ENCODE data around the gene LNP1.

- TF ChIP-seq, protein P1, sequence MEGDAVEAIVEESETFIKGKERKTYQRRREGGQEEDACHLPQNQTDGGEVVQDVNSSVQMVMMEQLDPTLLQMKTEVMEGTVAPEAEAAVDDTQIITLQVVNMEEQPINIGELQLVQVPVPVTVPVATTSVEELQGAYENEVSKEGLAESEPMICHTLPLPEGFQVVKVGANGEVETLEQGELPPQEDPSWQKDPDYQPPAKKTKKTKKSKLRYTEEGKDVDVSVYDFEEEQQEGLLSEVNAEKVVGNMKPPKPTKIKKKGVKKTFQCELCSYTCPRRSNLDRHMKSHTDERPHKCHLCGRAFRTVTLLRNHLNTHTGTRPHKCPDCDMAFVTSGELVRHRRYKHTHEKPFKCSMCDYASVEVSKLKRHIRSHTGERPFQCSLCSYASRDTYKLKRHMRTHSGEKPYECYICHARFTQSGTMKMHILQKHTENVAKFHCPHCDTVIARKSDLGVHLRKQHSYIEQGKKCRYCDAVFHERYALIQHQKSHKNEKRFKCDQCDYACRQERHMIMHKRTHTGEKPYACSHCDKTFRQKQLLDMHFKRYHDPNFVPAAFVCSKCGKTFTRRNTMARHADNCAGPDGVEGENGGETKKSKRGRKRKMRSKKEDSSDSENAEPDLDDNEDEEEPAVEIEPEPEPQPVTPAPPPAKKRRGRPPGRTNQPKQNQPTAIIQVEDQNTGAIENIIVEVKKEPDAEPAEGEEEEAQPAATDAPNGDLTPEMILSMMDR (IDR thresholded peaks at IDR 0.05): no peak
- TF ChIP-seq POLR2A (IDR thresholded peaks at IDR 0.05): no peak
Measured at GRCh38 chr3:100360757-100361496, 40.4 kb upstream of the LNP1 start.
